Muscle of back (tissue), 11 donors: Measurements from ENCODE around the gene FHIT. TPM values are rescaled to one million over a fixed set of nuclear protein-coding genes. Genes with fewer than 3 reads are reported as not detected.
"Not testable (repeated sequence)": the region's sequence is repeated elsewhere in the genome, so short reads cannot be mapped to it uniquely, and the experiment has no call there.

Experiments used
- DNase-seq, 3 donors: peaks; one replicate each; pipeline versions ENCODE4 v3.0.0 to v3.0.0-alpha.2; 2013
- polyA plus RNA-seq, 10 donors: library from polyadenylated mRNA; unstranded; fragments of 120-200 nt; gene quantifications; one replicate each; pipeline ENCODE4 v1.2.1, GENCODE V29; 2013; ENCODE audit not compliant: insufficient read length in 10 of 10

The FHIT gene
- polyA plus RNA-seq, 10 donors = 4.2 to 8.0 (median 5.8) TPM

- DNase-seq = no peak
Measured at GRCh38 chr3:59946401-59946800, 1304.9 kb downstream of the FHIT start.

GRCh38 chr3:59940718-59941117 lies 1310.5 kb downstream of the FHIT start:
- DNase-seq = no peak

DNA sequence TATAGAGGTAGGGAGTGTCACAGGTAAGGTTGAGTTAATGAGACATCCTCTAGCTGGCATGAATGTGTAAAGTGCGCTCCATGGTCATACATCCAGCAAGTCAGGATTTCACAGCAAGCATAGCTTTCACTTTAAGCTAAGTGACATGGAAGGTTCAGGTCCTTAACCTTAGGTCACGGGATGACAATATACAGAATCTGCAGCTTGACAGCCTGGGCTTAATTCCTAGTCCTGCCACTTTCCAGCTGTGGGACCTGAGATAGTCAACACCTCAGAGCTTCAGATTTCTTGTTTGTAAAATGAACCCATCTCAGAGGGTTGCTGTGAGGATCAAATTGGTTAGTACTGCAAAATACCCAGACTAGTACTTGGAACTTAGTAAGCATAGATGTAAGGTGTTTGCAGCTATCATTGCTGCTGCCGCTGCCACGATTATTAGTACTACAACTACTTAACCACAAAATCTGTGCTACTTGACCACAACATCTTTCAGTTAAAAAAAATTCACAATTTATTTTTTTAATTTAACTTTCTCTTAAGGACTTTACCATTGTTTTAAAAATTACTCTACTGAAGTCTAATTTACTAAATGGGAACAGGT lies 1311.3 kb downstream of the FHIT start:
- no peak for DNase-seq

DNA sequence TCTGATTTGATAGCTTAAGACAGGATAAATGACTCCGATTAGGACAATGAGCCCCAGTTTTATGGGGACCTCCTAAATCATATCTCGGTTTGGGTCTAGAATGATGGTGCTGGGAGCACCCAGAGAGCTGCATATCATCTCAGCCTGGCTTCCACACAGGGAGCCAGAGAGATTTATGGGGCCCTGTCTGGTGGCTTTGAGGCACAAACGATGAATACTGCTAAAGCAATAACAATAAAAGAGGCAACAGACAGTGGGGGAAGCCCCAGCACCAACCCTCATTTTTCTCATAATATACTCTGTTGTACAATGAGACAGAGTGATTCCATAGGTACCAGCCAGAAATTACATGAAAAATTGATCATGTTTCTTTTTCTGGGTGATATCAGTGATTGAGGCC lies 1312.4 kb downstream of the FHIT start:
- no peak for DNase-seq

DNA sequence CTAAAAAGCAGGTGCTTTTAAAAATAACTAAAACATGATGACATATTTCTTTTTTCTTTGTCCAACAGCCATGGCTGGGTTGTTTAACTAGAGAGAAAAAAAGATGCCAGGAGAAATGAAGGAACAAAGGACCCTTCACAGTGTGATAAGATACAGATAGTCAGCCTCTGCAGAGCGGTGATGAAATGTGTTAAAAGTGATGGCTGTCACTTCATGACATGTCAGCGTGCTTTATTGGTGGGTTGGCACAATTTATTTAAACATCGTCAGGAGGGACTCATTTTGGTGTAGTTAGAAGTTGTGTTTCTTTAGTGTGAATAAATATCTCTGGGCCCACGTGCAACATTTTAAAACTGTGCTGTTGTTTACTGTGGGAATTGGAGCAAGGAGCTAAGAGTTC lies 1314.1 kb downstream of the FHIT start:
- no peak for DNase-seq

DNA sequence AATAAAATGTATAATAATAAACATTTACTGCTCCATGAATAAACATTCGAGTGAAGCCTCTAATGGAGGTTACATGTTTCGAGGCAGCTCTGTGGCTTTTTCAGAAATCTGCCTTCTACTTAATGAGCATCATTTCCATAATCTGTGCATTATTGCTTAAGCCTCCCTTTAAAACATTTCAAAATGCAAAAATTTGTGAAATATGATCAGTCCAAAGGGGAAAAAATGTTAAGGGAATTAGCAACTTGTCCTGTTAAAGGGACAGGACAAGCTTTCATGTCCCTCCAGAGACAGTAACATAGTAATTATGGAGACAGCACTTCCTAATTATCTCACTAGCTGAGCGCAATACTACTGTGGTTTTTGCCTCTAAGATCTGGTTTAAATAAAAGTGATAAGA lies 1314.8 kb downstream of the FHIT start:
- no peak for DNase-seq

- no peak for DNase-seq
Measured at GRCh38 chr3:59935025-59935424, 1316.2 kb downstream of the FHIT start.

GRCh38 chr3:59934560-59934959 lies 1316.7 kb downstream of the FHIT start:
- DNase-seq = not testable (repeated sequence)

DNA sequence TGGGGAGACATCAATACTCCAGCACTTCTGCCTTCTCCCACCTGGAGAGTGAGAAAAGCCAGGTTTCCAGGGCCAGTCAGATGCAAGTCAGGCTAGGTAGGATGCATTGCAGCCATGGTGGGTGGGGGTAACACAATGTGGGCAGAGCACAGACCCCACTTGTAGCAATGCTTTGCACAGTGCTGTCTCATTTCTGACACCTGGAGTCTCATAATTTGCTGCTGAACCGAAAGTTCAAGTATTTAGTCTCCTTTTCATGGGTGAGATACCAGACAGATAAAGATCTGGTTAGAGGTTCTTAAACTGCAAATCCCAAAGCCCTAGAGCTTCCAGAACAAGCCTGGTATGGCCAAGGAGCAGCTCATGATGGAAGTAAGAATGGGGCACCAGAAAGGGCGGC lies 1321.1 kb downstream of the FHIT start:
- no peak for DNase-seq

GRCh38 chr3:59927056-59927455 lies 1324.2 kb downstream of the FHIT start:
- no peak for DNase-seq

DNA sequence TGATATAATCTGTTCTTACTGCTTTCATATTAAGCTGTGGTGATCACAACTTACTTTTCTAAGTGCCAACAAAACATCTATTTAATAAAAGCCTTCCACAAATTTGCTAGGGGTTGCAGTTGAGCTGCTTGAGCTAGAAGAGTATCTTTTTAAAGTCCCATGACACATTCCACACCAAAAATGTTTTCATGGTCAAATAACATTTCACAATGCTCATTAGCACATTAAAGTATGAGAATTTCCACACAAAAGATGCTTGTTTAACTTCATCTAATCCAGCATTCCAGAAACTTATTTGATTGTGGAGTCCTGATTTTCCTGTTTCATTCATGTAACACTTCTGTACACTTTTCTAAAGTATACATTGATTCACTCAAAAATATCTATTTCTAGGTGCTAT lies 1325.3 kb downstream of the FHIT start:
- DNase-seq = no peak

GRCh38 chr3:59922192-59922591 lies 1329.1 kb downstream of the FHIT start:
- DNase-seq = no peak

DNA sequence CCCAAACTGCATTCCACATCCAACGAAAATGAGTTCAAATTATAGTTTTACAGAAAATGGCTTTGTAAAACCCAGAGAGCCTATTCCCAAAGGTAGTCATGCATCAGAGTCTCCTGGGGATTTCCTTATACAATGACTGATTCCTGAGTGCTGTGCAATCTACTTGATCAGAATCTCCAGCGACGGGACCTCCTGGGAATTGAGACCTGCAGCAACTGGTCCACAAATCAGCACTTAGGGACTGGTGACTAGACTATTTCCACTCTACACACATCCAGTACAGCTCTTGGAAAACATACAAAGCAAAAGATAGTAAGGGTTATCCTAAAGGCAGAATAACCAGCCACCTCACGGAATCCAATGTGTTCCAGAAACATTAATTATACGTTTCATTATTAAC lies 1330.4 kb downstream of the FHIT start:
- DNase-seq = no peak

GRCh38 chr3:59919586-59919985 lies 1331.7 kb downstream of the FHIT start:
- DNase-seq = no peak

- DNase-seq = no peak
Measured at GRCh38 chr3:59914251-59914650, 1337.0 kb downstream of the FHIT start.

DNA sequence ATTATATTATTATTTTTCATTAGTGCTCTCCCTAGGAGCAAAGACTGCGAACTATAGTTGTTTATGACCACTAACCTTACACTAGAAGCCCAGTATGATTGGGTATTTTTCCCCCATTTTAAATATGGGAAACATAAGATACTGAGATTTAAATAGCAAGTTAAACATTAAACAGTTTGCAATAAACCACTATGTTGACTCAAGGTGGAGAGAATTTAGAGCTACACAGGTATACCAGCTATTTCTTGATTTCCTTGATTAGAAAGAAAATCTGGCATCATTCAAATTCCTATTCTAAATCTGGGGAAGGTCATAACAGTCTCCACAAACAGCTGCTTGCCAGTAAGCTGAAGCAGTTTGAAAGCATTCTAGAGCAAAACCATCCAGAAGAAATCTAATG lies 1337.6 kb downstream of the FHIT start:
- no peak for DNase-seq

GRCh38 chr3:59908701-59909100 lies 1342.6 kb downstream of the FHIT start:
- DNase-seq = no peak

GRCh38 chr3:59908280-59908679 lies 1343.0 kb downstream of the FHIT start:
- no peak for DNase-seq

DNA sequence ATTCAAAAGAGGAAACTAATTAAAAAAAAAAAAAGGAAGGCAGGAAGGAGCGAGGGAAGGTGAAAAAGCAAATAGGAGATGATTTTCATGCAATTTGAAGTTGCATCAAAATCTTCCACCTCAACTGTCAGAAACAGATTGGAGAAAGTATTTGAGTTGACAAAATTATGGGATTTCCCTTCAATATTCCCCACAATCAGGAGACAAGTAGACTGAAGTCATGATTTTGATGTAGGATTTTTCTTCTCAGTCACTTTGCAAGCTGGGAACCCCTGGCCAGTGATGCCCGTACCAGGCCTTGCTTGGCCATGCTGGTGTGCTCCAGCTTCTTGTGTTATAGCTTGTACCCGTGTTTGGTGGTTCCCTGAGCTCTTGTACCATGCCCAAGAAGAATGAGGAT lies 1347.0 kb downstream of the FHIT start:
- no peak for DNase-seq

DNA sequence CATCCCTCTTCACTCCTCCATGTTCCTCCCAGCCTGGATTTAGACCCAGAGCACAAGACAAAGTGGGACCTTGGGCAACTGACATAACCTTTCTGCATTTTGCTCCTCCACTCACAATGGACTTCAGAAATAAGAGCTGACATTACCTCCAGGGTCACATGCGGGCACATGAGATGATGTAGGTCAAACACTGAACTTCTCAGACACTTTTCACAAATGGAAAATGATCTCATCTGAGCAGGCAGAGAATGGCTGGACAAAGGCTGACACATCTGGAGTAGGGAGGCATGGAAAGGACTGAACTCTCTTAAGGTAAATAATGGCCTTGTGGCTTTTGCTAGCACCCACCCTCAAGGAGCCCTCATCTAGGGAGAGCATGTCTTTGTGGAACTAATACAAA lies 1352.2 kb downstream of the FHIT start:
- DNase-seq = no peak

DNA sequence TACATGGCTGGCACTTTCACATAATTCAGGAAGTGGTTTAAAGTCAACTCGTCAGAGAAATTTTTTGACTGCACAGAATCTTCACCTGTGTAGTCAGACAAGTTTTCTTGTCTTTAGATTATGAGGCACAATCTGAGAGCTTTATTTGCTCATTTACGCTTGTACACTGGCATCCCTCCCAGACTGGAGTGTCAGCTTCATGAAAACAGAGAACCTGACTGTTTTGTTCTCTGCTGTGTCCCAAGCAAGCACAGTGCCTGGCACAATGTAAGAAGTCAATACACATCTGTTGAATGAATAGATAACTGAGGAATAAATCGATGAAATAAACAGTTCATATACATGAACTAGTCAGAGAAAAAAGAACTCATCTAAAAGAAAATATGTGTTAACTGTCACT lies 1355.3 kb downstream of the FHIT start:
- DNase-seq = no peak

GRCh38 chr3:59894425-59895121 lies 1356.7 kb downstream of the FHIT start:
- DNase-seq = no peak

- no peak for DNase-seq
Measured at GRCh38 chr3:59890639-59891038, 1360.6 kb downstream of the FHIT start.

DNA sequence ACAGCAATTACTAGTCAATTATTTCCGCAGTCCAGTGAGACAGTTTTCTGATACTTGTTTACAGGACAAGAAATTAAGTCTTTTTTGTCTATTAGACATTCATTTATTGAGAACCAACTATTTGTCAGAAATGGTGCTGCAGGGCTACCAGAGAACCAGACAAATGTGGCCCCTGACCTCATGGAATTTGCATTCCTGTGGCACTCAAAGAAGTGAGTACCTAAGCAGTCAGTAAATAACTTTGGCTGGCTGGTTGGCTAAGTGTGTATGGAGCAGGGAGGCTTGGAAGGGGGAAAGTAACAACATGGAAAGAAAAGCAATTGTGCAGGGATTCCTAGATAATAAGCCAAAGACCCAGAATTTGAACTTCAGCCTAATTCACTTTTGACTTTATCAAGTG lies 1364.5 kb downstream of the FHIT start:
- DNase-seq = no peak
